Endothelial cell of umbilical vein (primary cell): ENCODE measurements around the gene ZMIZ1. TPM values are rescaled to one million over a fixed set of nuclear protein-coding genes. Genes with fewer than 3 reads are reported as not detected.

ENCODE experiments used
- BruUV-seq: library from RNA; stranded (reverse); fragments of 400-500 nt; replicated peaks from 2 replicates; lab custom pipeline; 2021; lab: Mats Ljungman, UMichigan
- CTCF ChIA-PET: fragments of 300-600, 350-600 bp; sonication (Branson Sonifier 250); formaldehyde crosslinking; loops from one replicate; lab custom pipeline; 2021; ENCODE audit warnings: antibody characterized with exemption, inconsistent platforms; lab: Charles Lee
- POLR2A ChIA-PET: fragments of 300-600, 350-600 bp; sonication (Branson Sonifier 250); formaldehyde crosslinking; loops from one replicate; lab custom pipeline; 2021; ENCODE audit warnings: antibody characterized with exemption, inconsistent platforms; lab: Charles Lee
- DNase-seq: peaks from one replicate; pipeline ENCODE4 v3.0.0-alpha.2; 2011; ENCODE audit warnings: low read depth, low spot score
- FAIRE-seq: peaks from 2 replicates; lab custom pipeline; 2011; peaks lifted over from hg19 to GRCh38; lab: Jason Lieb, UNC
- H2AFZ ChIP-seq: 2 replicates; pipeline ENCODE4 v1.6.0; 2012; ENCODE audit warnings: low read depth, low read length, control low read depth, inconsistent platforms
- H3K27ac ChIP-seq: 2 replicates; pipeline ENCODE4 v1.5.1; 2011; ENCODE audit warnings: low read depth, mild to moderate bottlenecking, control low read depth, low read length, moderate library complexity; ENCODE audit not compliant: insufficient read depth
- H3K27me3 ChIP-seq, 2 experiments: 2 replicates each; pipeline versions ENCODE4 v1.6.0 to v1.6.1; 2011; ENCODE audit warnings: low read length in 2 of 2, mixed read lengths in 1 of 2; ENCODE audit not compliant: control insufficient read depth in 2 of 2, insufficient read depth in 2 of 2
- H3K36me3 ChIP-seq, 2 experiments: 2 replicates in 1 of 2; 3 replicates in 1 of 2; pipeline ENCODE4 v1.5.1; 2011; ENCODE audit warnings: low read length in 2 of 2, mild to moderate bottlenecking in 1 of 2, moderate library complexity in 1 of 2; ENCODE audit not compliant: control insufficient read depth in 2 of 2, insufficient read depth in 2 of 2; ENCODE audit errors: extremely low read depth in 1 of 2
- H3K4me1 ChIP-seq: 3 replicates; pipeline ENCODE4 v1.5.1; 2011; ENCODE audit warnings: mild to moderate bottlenecking, low read length; ENCODE audit not compliant: control insufficient read depth, insufficient read depth; ENCODE audit errors: extremely low read depth
- H3K4me2 ChIP-seq: 2 replicates; pipeline ENCODE4 v1.6.1; 2011; ENCODE audit warnings: low read length, control low read depth, mixed read lengths; ENCODE audit not compliant: insufficient read depth
- H3K4me3 ChIP-seq, 3 experiments: fragments of 200-600 bp in 1 of 3; sonication (generic), shearing (Covaris generic) in 1 of 3; replicated peaks in 1 of 3; 2 replicates each; pipeline ENCODE4 v1.5.1; 2011 to 2016; ENCODE audit warnings: control low read depth in 3 of 3, low read length in 3 of 3, mild to moderate bottlenecking in 2 of 3, inconsistent platforms in 1 of 3, low read depth in 1 of 3, moderate library complexity in 1 of 3; ENCODE audit not compliant: insufficient read depth in 1 of 3
- H3K79me2 ChIP-seq: 2 replicates; pipeline ENCODE4 v1.6.0; 2012; ENCODE audit warnings: low read length, inconsistent platforms; ENCODE audit not compliant: control insufficient read depth, insufficient read depth
- H3K9ac ChIP-seq: replicated peaks from 2 replicates; pipeline ENCODE3; 2011; ENCODE audit warnings: low read length, control low read depth; ENCODE audit not compliant: insufficient read depth; ENCODE audit errors: extremely low read depth
- H3K9me1 ChIP-seq: replicated peaks from 3 replicates; pipeline ENCODE4 v1.6.0; 2011; ENCODE audit warnings: mild to moderate bottlenecking, low read length; ENCODE audit not compliant: control insufficient read depth, insufficient read depth; ENCODE audit errors: extremely low read depth
- H3K9me3 ChIP-seq: replicated peaks from 2 replicates; pipeline ENCODE4 v1.5.1; 2012; ENCODE audit warnings: low read length, inconsistent platforms; ENCODE audit not compliant: control insufficient read depth, insufficient read depth
- H4K20me1 ChIP-seq: replicated peaks from 2 replicates; pipeline ENCODE3; 2011; ENCODE audit warnings: mild to moderate bottlenecking, low read length; ENCODE audit not compliant: control insufficient read depth, insufficient read depth; ENCODE audit errors: extremely low read depth
- CTCF ChIP-seq, 2 donors: IDR thresholded peaks; 1 replicate in 1 of 2; 2 replicates in 1 of 2; pipeline ENCODE4 v1.5.1; 2011; ENCODE audit warnings: low read length in 2 of 2, mild to moderate bottlenecking in 2 of 2, moderate library complexity in 2 of 2, control low read depth in 1 of 2, inconsistent platforms in 1 of 2, low read depth in 1 of 2; ENCODE audit not compliant: insufficient read depth in 1 of 2; ENCODE audit errors: extremely low read depth in 1 of 2
- EZH2 ChIP-seq: IDR thresholded peaks from 2 replicates; pipeline ENCODE4 v1.6.1; 2012; ENCODE audit warnings: borderline replicate concordance, low read depth, mild to moderate bottlenecking, moderate library complexity, low read length, inconsistent platforms; ENCODE audit not compliant: severe bottlenecking
- FOS ChIP-seq: IDR thresholded peaks from 2 replicates; pipeline ENCODE4 v1.6.1; 2011; ENCODE audit warnings: mild to moderate bottlenecking, low read length, moderate library complexity, borderline replicate concordance; ENCODE audit not compliant: insufficient read depth
- GATA2 ChIP-seq: IDR thresholded peaks from 2 replicates; pipeline ENCODE4 v1.7.0; 2011; ENCODE audit warnings: low read depth, mild to moderate bottlenecking, moderate library complexity, mixed read lengths, low read length; ENCODE audit not compliant: insufficient read length, insufficient read depth
- JUN ChIP-seq: IDR thresholded peaks from 2 replicates; pipeline ENCODE4 v1.6.1; 2011; ENCODE audit warnings: borderline replicate concordance, low read depth; ENCODE audit not compliant: insufficient read length, insufficient read depth
- MAX ChIP-seq: IDR thresholded peaks from 2 replicates; pipeline ENCODE4 v1.6.1; 2011; ENCODE audit not compliant: insufficient read depth, insufficient read length
- MYC ChIP-seq: IDR thresholded peaks from one replicate; pipeline ENCODE4 v1.6.1; 2011; ENCODE audit warnings: mild to moderate bottlenecking, low read depth, low read length
- POLR2A ChIP-seq: IDR thresholded peaks from 2 replicates; pipeline ENCODE4 v1.6.1; 2012; ENCODE audit warnings: low read depth, mild to moderate bottlenecking, control low read depth, low read length
- POLR2AphosphoS5 ChIP-seq: IDR thresholded peaks from 2 replicates; pipeline ENCODE4 v1.6.1; 2012; ENCODE audit warnings: low read depth, mild to moderate bottlenecking, control low read depth, low read length, moderate library complexity; ENCODE audit not compliant: insufficient read depth
- dilution Hi-C: fragments of 300-500 bp; cut with MboI; formaldehyde crosslinking; loops from one replicate; pipeline ENCODE4 v1.15.0; 2019; ENCODE audit warnings: low sequenced_read_pairs; ENCODE audit not compliant: extremely low pct_ligation_motif_present
- intact Hi-C: fragments of 100-400 bp; cut with micrococcal nuclease; formaldehyde crosslinking; loops from one replicate; pipeline ENCODE4 v1.10.0; 2022
- polyA plus RNA-seq, 4 experiments: library from polyadenylated mRNA; depleted of rRNA in 3 of 4; stranded (reverse) in 3 of 4; unstranded in 1 of 4; fragments of >200 nt; gene quantifications; 2 replicates each; pipeline versions ENCODE4 v1.2.1 to v1.2.3, GENCODE V29; 2011 to 2012; ENCODE audit warnings: missing spikeins in 1 of 4
- total RNA-seq: library from RNA; stranded (reverse); gene quantifications from 2 replicates; pipeline ENCODE4 v1.2.3, GENCODE V29; 2021

Gene ZMIZ1
- total and polyA plus RNA-seq, 2 donors (not counting 3 experiments of a cell fraction or from before 2014, with no cell fraction given), result 12.5 to 46.7 TPM

- FAIRE-seq (no peak), DNase-seq (no peak)
- Histone ChIP-seq H2AFZ (no peak overlapping the region), H3K9me1 (no peaks in the 10 kb centered on the region), H3K27ac (no peak overlapping the region), H3K4me1 (peaks cover 45% of the 10 kb centered on the region), H3K4me2 (no peak overlapping the region), H3K9ac (no peak overlapping the region), H4K20me1 (no peaks in the 10 kb centered on the region), H3K27me3 (no peaks in the 10 kb centered on the region), H3K9me3 (no peaks in the 10 kb centered on the region), H3K4me3 (no peak overlapping the region), H3K79me2 (peaks cover under 1% of the 10 kb centered on the region), H3K36me3 (peaks cover 0 to 13% of the 10 kb centered on the region in 2 experiments)
- dilution Hi-C loops, result no loop called here
- ChIA-PET POLR2A (no interaction called here), CTCF (interaction anchor here (0.8 to 1.6 kb wide), 5 partner anchors 10 to 58 kb away, joined by 3 to 9 read pairs (median 5); no protein-coding TSS in a partner anchor)
- BruUV-seq, result no TSS peak
- TF ChIP-seq MAX (no peak), MYC (no peak), POLR2A (no peak), CTCF (IDR thresholded peaks at IDR 0.05; ENCODE audit: extremely low read depth in 1 of 2, insufficient read depth in 1 of 2, low read depth in 1 of 2, low read length in 2 of 2) (no peak), JUN (no peak), EZH2 (no peak), POLR2AphosphoS5 (no peak), FOS (no peak), GATA2 (no peak)
- intact Hi-C loops, result no loop called here
These were observed 73.3 kb downstream of the ZMIZ1 start for GRCh38 chr10:79142064-79142491.
